OCI-LY7 (cell line): Measurements from ENCODE around the gene TMEM14A. TPM values are rescaled to one million over a fixed set of nuclear protein-coding genes. Genes with fewer than 3 reads are reported as not detected.
"Not testable (repeated sequence)": the region's sequence is repeated elsewhere in the genome, so short reads cannot be mapped to it uniquely, and the experiment has no call there.

Experiments used
- BruUV-seq: library from RNA; stranded (reverse); fragments of 400-500 nt; replicated peaks from 2 replicates; lab custom pipeline; 2021; lab: Mats Ljungman, UMichigan
- CTCF ChIA-PET: fragments of 300-600 bp; sonication (Branson Sonifier 250); formaldehyde crosslinking; loops from one replicate; lab custom pipeline; 2022; ENCODE audit warnings: antibody characterized with exemption; ENCODE audit not compliant: unreplicated experiment; lab: Charles Lee
- POLR2A ChIA-PET: fragments of 300-600 bp; sonication (Branson Sonifier 250); formaldehyde crosslinking; loops from one replicate; lab custom pipeline; 2022; ENCODE audit warnings: antibody characterized with exemption; lab: Charles Lee
- DNase-seq: peaks from one replicate; pipeline ENCODE4 v3.0.0-alpha.2; 2015; ENCODE audit warnings: low spot score
- H2AFZ ChIP-seq: fragments of 200-600 bp; sonication (generic), shearing (Covaris generic); 2 replicates; pipeline ENCODE4 v1.6.1; 2014; ENCODE audit warnings: mild to moderate bottlenecking, antibody characterized with exemption, low read length, moderate library complexity
- H3K27ac ChIP-seq: fragments of 200-600 bp; sonication (generic); 2 replicates; pipeline ENCODE4 v1.5.1; 2014; ENCODE audit warnings: mixed run types, low read depth, mild to moderate bottlenecking, moderate library complexity, low read length, inconsistent platforms; ENCODE audit not compliant: poor library complexity, severe bottlenecking
- H3K36me3 ChIP-seq: fragments of 200-600 bp; sonication (generic); 2 replicates; pipeline ENCODE4 v1.6.1; 2014; ENCODE audit warnings: mild to moderate bottlenecking, antibody characterized with exemption, low read length, moderate library complexity, mixed read lengths; ENCODE audit not compliant: insufficient read depth
- H3K4me1 ChIP-seq: fragments of 200-600 bp; sonication (generic); 2 replicates; pipeline ENCODE4 v1.5.1; 2014; ENCODE audit warnings: mild to moderate bottlenecking, low read length; ENCODE audit not compliant: insufficient read depth, poor library complexity, severe bottlenecking
- H3K4me2 ChIP-seq: fragments of 200-600 bp; sonication (generic); 2 replicates; pipeline ENCODE4 v1.6.1; 2014; ENCODE audit warnings: mild to moderate bottlenecking, low read length
- H3K4me3 ChIP-seq: fragments of 200-600 bp; sonication (generic); 2 replicates; pipeline ENCODE4 v1.5.1; 2014; ENCODE audit warnings: mild to moderate bottlenecking, low read depth, low read length; ENCODE audit not compliant: poor library complexity, severe bottlenecking
- H3K79me2 ChIP-seq: fragments of 200-600 bp; sonication (generic); 2 replicates; pipeline ENCODE4 v1.6.1; 2016; ENCODE audit warnings: low read depth, mild to moderate bottlenecking, low read length, moderate library complexity, mixed read lengths; ENCODE audit not compliant: insufficient read depth
- H3K9me2 ChIP-seq: fragments of 200-600 bp; sonication (generic); 2 replicates; pipeline ENCODE4 v1.6.1; 2016; ENCODE audit warnings: mild to moderate bottlenecking, low read length, mixed read lengths; ENCODE audit not compliant: insufficient read depth
- H3K9me3 ChIP-seq: fragments of 200-600 bp; sonication (generic); 2 replicates; pipeline ENCODE4 v1.6.1; 2014; ENCODE audit warnings: mild to moderate bottlenecking, mixed run types, low read length, mixed read lengths
- H4K20me1 ChIP-seq: fragments of 200-600 bp; sonication (generic); 2 replicates; pipeline ENCODE4 v1.6.1; 2014; ENCODE audit warnings: mild to moderate bottlenecking, antibody characterized with exemption, low read length, moderate library complexity, mixed read lengths; ENCODE audit not compliant: insufficient read depth
- CTCF ChIP-seq: fragments of 200-600 bp; sonication (generic); conservative IDR thresholded peaks from 2 replicates; pipeline ENCODE4 v1.5.1; 2014; ENCODE audit warnings: mild to moderate bottlenecking, antibody characterized with exemption, low read length, moderate library complexity, mixed read lengths
- EZH2phosphoT487 ChIP-seq: fragments of 200-600 bp; sonication (generic); IDR thresholded peaks from 2 replicates; pipeline ENCODE4 v1.6.1; 2018; ENCODE audit warnings: low read depth, borderline replicate concordance, mild to moderate bottlenecking, mixed run types, antibody characterized with exemption, low read length, moderate library complexity, mixed read lengths
- intact Hi-C: fragments of 100-400 bp; cut with micrococcal nuclease; formaldehyde crosslinking; loops from one replicate; pipeline ENCODE4 v1.10.0; 2022; ENCODE audit not compliant: unreplicated experiment
- total RNA-seq, 2 experiments: library from RNA; depleted of rRNA in 1 of 2; stranded (reverse); fragments of >200 nt in 1 of 2; shearing (Covaris generic) in 1 of 2; gene quantifications; 2 replicates each; pipeline ENCODE4 v1.2.3, GENCODE V29; 2014 to 2022

TMEM14A gene
- total RNA-seq, 2 experiments from 2014 or later = 17.8 to 32.7 TPM

GRCh38 chr6:52654007-52654406 is 16.9 kb upstream of the TMEM14A start:
- TF ChIP-seq EZH2phosphoT487 = no peak
- TF ChIP-seq CTCF = no peak
- no peaks in the 10 kb centered on the region for H3K9me2 ChIP-seq
- H4K20me1 ChIP-seq = no peaks in the 10 kb centered on the region
- H3K36me3 ChIP-seq = no peaks in the 10 kb centered on the region
- H3K9me3 ChIP-seq = no peaks in the 10 kb centered on the region
- no peak overlapping the region for H3K27ac ChIP-seq
- no peak overlapping the region for H3K4me3 ChIP-seq
- no peak for DNase-seq
- H3K79me2 ChIP-seq = no peaks in the 10 kb centered on the region
- no peak overlapping the region for H3K4me2 ChIP-seq
- H2AFZ ChIP-seq = no peak overlapping the region
- CTCF ChIA-PET = interaction anchor here (3.2 kb wide), 1 partner anchor 8 kb away, joined by 23 read pairs; no protein-coding TSS in a partner anchor
- intact Hi-C loops = no loop called here
- no TSS peak for BruUV-seq
- H3K4me1 ChIP-seq = peaks cover 4% of the 10 kb centered on the region
- POLR2A ChIA-PET = interaction anchor here (1.9 kb wide), 1 partner anchor 9 kb away, joined by 8 read pairs; no protein-coding TSS in a partner anchor

- Histone ChIP-seq H2AFZ (no peak overlapping the region), H3K36me3 (no peaks in the 10 kb centered on the region), H3K4me1 (peaks cover 4% of the 10 kb centered on the region), H3K79me2 (no peaks in the 10 kb centered on the region), H3K9me2 (no peaks in the 10 kb centered on the region), H3K4me3 (no peak overlapping the region), H4K20me1 (no peaks in the 10 kb centered on the region), H3K27ac (no peak overlapping the region), H3K9me3 (no peaks in the 10 kb centered on the region), H3K4me2 (no peak overlapping the region)
- no peak for DNase-seq
- no peak for TF ChIP-seq EZH2phosphoT487
- TF ChIP-seq CTCF = no peak
- POLR2A ChIA-PET = interaction anchor here (1.9 kb wide), 1 partner anchor 8 kb away, joined by 8 read pairs; no protein-coding TSS in a partner anchor
- CTCF ChIA-PET = no interaction called here
- no TSS peak for BruUV-seq
- intact Hi-C loops = no loop called here
Measured at GRCh38 chr6:52654592-52654991, 16.3 kb upstream of the TMEM14A start.

- DNase-seq, H3K4me2 ChIP-seq, intact Hi-C loops, H3K9me2 ChIP-seq, H3K36me3 ChIP-seq, POLR2A ChIA-PET, H3K9me3 ChIP-seq, CTCF ChIA-PET, BruUV-seq, H3K27ac ChIP-seq, H3K79me2 ChIP-seq, H2AFZ ChIP-seq, H3K4me3 ChIP-seq, H4K20me1 ChIP-seq, H3K4me1 ChIP-seq: not testable (repeated sequence)
Measured at GRCh38 chr6:52655941-52656340, 15.0 kb upstream of the TMEM14A start.
